ENCODE results near the gene MAP2K7. TPM values are rescaled to one million over a fixed set of nuclear protein-coding genes. Genes with fewer than 3 reads are reported as not detected.
A peak's percentile ranks its signal among the peaks of the same experiment; 100 is the strongest.

The MAP2K7 gene
- total and polyA plus RNA-seq, 2 donors (not counting 1 experiment from before 2014, with no cell fraction given) = 7.8 to 10.4 TPM

GRCh38 chr19:7868671-7869452, 34.8 kb upstream of the MAP2K7 start:
- Histone ChIP-seq H4K20me1 (ENCODE audit: control insufficient read depth, extremely low read depth, insufficient read depth, low read length) (no peaks in the 10 kb centered on the region), H3K9me3 (ENCODE audit: control insufficient read depth, insufficient read depth, low read depth, low read length) (no peaks in the 10 kb centered on the region), H3K36me3 (ENCODE audit: control insufficient read depth, insufficient read depth, low read length) (no peaks in the 10 kb centered on the region), H3K4me3 (replicated peaks in 1 of 4; ENCODE audit: control extremely low read depth in 1 of 4, insufficient read depth in 1 of 4, low read depth in 3 of 4, low read length in 4 of 4) (peak overlapping the region in 3 of 4 experiments; percentile 23 to 47 (median 40)), H3K27ac (ENCODE audit: insufficient read depth, low read length) (no peak overlapping the region), H3K4me2 (ENCODE audit: extremely low read depth, insufficient read depth, low read length) (peak overlapping the region; percentile 82), H2AFZ (ENCODE audit: low read length) (peak overlapping the region; percentile 31), H3K4me1 (ENCODE audit: control insufficient read depth, extremely low read depth, insufficient read depth, low read length) (peaks cover 7% of the 10 kb centered on the region), H3K27me3 (ENCODE audit: control insufficient read depth, insufficient read depth, low read length) (peaks cover 10% of the 10 kb centered on the region), H3K9ac (ENCODE audit: insufficient read depth, low read length) (no peak overlapping the region), H3K79me2 (ENCODE audit: control insufficient read depth, insufficient read depth, low read length) (no peaks in the 10 kb centered on the region)
- no peak for TF ChIP-seq EZH2 (IDR thresholded peaks at IDR 0.05; ENCODE audit: low read length, missing control alignments)
- TF ChIP-seq, protein P1, sequence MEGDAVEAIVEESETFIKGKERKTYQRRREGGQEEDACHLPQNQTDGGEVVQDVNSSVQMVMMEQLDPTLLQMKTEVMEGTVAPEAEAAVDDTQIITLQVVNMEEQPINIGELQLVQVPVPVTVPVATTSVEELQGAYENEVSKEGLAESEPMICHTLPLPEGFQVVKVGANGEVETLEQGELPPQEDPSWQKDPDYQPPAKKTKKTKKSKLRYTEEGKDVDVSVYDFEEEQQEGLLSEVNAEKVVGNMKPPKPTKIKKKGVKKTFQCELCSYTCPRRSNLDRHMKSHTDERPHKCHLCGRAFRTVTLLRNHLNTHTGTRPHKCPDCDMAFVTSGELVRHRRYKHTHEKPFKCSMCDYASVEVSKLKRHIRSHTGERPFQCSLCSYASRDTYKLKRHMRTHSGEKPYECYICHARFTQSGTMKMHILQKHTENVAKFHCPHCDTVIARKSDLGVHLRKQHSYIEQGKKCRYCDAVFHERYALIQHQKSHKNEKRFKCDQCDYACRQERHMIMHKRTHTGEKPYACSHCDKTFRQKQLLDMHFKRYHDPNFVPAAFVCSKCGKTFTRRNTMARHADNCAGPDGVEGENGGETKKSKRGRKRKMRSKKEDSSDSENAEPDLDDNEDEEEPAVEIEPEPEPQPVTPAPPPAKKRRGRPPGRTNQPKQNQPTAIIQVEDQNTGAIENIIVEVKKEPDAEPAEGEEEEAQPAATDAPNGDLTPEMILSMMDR (conservative IDR thresholded peaks at IDR 0.05 in 1 of 2, IDR thresholded peaks at IDR 0.05 in 1 of 2; ENCODE audit: low read depth in 1 of 2, low read length in 2 of 2) = peak; percentile 40 to 45
- peak; percentile 34 to 44 for DNase-seq (ENCODE audit: low read depth in 2 of 2)

DNA sequence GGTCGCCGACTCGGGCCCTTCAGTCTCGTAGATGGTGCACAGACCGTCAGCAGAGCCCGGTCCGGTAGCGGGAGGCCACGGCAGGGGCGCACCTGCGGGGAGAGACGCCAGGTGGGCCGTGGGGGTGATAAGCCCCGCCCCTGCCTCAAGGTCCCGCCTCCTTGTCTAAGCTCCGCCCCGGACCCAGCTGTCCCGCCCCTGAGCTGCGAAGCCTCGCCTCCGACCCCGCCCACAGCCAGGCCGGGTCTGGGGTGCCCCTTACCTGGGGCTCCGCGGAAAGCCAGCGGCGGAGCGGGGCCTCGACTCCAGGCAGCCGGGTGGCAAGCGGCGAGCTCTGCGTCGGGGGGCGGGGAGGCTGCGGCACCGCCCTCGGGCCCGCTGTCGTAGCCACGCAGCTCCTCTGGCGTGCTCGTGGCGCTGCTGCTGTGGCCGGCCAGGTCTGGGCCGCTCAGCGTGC, 34.2 kb upstream of the MAP2K7 start:
- DNase-seq (ENCODE audit: low read depth in 2 of 2) = peak in 1 of 2 donors; percentile 25
- Histone ChIP-seq H2AFZ (ENCODE audit: low read length) (peak overlapping the region; percentile 23), H4K20me1 (ENCODE audit: control insufficient read depth, extremely low read depth, insufficient read depth, low read length) (no peaks in the 10 kb centered on the region), H3K4me3 (replicated peaks in 1 of 4; ENCODE audit: control extremely low read depth in 1 of 4, insufficient read depth in 1 of 4, low read depth in 3 of 4, low read length in 4 of 4) (peak overlapping the region in 3 of 4 experiments; percentile 12 to 47 (median 23)), H3K79me2 (ENCODE audit: control insufficient read depth, insufficient read depth, low read length) (no peaks in the 10 kb centered on the region), H3K36me3 (ENCODE audit: control insufficient read depth, insufficient read depth, low read length) (no peaks in the 10 kb centered on the region), H3K9me3 (ENCODE audit: control insufficient read depth, insufficient read depth, low read depth, low read length) (no peaks in the 10 kb centered on the region), H3K4me1 (ENCODE audit: control insufficient read depth, extremely low read depth, insufficient read depth, low read length) (peaks cover 7% of the 10 kb centered on the region), H3K9ac (ENCODE audit: insufficient read depth, low read length) (peak overlapping the region; percentile 16), H3K27ac (ENCODE audit: insufficient read depth, low read length) (no peak overlapping the region), H3K4me2 (ENCODE audit: extremely low read depth, insufficient read depth, low read length) (peak overlapping the region; percentile 82), H3K27me3 (ENCODE audit: control insufficient read depth, insufficient read depth, low read length) (peaks cover 10% of the 10 kb centered on the region)
- TF ChIP-seq, protein P1 (conservative IDR thresholded peaks at IDR 0.05 in 1 of 2, IDR thresholded peaks at IDR 0.05 in 1 of 2; ENCODE audit: low read depth in 1 of 2, low read length in 2 of 2) = no peak
- no peak for TF ChIP-seq EZH2 (IDR thresholded peaks at IDR 0.05; ENCODE audit: low read length, missing control alignments)

DNA sequence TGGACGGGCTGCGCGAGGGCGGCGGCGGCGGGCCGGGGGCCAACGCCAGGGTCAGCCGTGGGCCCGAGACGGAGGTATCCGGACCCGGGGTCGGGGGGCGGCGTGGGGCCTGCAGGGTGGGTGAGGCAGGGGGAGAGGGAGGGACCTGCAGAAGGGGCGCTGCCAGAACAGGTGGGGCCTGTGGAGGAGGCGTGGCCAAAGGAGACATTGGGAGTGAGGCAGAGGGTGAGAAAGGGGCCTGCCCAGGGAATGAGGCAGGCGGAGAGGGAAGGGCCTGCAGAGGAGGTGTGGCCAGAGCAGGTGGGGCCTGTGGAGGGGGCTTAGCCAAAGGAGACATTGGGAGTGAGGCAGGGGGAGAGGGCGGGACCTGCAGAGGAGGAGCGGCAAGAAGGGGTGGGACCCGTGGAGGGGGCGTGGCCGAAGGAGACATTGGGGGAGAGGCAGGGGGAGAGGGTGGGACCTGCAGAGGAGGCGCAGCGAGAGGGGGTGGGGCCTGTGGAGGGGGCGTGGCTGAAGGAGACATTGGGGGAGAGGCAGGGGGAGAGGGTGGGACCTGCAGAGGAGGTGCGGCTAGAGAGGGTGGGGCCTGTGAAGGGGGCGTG, 33.7 kb upstream of the MAP2K7 start:
- peak overlapping the region in 1 of 4 experiments; percentile 47 for H3K4me3 ChIP-seq (replicated peaks in 1 of 4; ENCODE audit: control extremely low read depth in 1 of 4, insufficient read depth in 1 of 4, low read depth in 3 of 4, low read length in 4 of 4)

More for the DNA sequence above, 33.7 kb upstream of the MAP2K7 start:
- Histone ChIP-seq H3K4me2 (ENCODE audit: extremely low read depth, insufficient read depth, low read length) (peak overlapping the region; percentile 51), H3K36me3 (ENCODE audit: control insufficient read depth, insufficient read depth, low read length) (no peaks in the 10 kb centered on the region), H3K27ac (ENCODE audit: insufficient read depth, low read length) (no peak overlapping the region), H3K9ac (ENCODE audit: insufficient read depth, low read length) (peak overlapping the region; percentile 16), H3K9me3 (ENCODE audit: control insufficient read depth, insufficient read depth, low read depth, low read length) (no peaks in the 10 kb centered on the region), H3K27me3 (ENCODE audit: control insufficient read depth, insufficient read depth, low read length) (peaks cover 15% of the 10 kb centered on the region), H2AFZ (ENCODE audit: low read length) (peak overlapping the region; percentile 23), H3K79me2 (ENCODE audit: control insufficient read depth, insufficient read depth, low read length) (no peaks in the 10 kb centered on the region), H3K4me1 (ENCODE audit: control insufficient read depth, extremely low read depth, insufficient read depth, low read length) (peaks cover 7% of the 10 kb centered on the region), H4K20me1 (ENCODE audit: control insufficient read depth, extremely low read depth, insufficient read depth, low read length) (no peaks in the 10 kb centered on the region)
- TF ChIP-seq, protein P1 (conservative IDR thresholded peaks at IDR 0.05 in 1 of 2, IDR thresholded peaks at IDR 0.05 in 1 of 2; ENCODE audit: low read depth in 1 of 2, low read length in 2 of 2) = no peak
- TF ChIP-seq EZH2 (IDR thresholded peaks at IDR 0.05; ENCODE audit: low read length, missing control alignments) = no peak
- DNase-seq (ENCODE audit: low read depth in 2 of 2) = no peak

All from fibroblast of lung (primary cell).